Activated T-helper 1 cell treated with Interleukin-2 at 50 U/mL for 16 hours (primary cell): ENCODE data around the gene MAMDC2.
"Not testable (repeated sequence)": the region's sequence is repeated elsewhere in the genome, so short reads cannot be mapped to it uniquely, and the experiment has no call there.

Experiments
- DNase-seq: peaks from one replicate; pipeline ENCODE4 v3.0.0-alpha.2; 2020; ENCODE audit warnings: low read depth

The MAMDC2 gene

GRCh38 chr9:70038171-70038621 lies 5.5 kb upstream of the MAMDC2 start:
- not testable (repeated sequence) for DNase-seq

GRCh38 chr9:70040376-70040903 lies 3.2 kb upstream of the MAMDC2 start:
- no peak for DNase-seq

GRCh38 chr9:70042461-70043215 lies 1.0 kb upstream of the MAMDC2 start:
- no peak for DNase-seq

DNA sequence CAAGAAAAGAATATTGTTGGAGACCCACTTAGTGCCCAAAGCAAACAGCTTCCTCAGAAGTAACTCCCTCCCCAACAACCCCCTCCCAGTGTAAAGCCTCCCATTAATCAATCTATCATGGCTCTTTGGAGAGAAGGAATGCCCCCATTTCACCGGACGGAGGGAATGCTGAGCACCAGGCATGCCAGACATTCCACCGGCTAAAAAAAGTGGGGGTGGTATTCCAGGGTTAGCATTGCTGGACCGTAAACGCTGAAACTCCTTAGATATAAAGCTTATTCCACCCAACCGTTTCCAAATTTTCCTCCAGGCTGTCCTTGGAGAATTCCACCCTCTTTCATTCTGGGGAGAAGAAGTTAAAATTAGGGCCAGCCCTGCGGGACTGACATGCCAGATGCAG lies 363 bp upstream of the MAMDC2 start:
- no peak for DNase-seq

- no peak for DNase-seq
Measured at GRCh38 chr9:70044490-70045307, 1.1 kb downstream of the MAMDC2 start.

DNA sequence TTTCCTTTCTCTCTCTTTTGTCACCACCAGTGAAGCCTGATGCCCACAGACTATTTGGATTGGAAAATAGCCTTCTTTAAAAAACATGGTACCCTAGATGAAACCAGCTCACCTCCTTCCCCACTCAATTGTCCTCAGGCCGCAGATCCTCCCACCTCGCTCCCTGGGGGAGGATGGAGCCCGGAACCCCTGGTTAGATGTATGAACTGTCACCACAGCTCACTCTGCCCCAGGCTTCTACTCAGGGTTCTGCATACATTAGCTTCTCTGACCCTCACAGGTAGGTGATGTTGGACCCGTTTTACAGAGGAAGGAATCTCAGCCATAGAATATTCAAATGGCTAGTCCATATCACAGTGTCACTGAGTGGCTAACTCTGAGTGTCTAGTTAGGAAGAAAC lies 1.8 kb downstream of the MAMDC2 start:
- DNase-seq, result no peak

GRCh38 chr9:70046274-70047070 lies 2.8 kb downstream of the MAMDC2 start:
- DNase-seq, result no peak

- DNase-seq, result no peak
Measured at GRCh38 chr9:70049236-70049635, 5.6 kb downstream of the MAMDC2 start.

DNA sequence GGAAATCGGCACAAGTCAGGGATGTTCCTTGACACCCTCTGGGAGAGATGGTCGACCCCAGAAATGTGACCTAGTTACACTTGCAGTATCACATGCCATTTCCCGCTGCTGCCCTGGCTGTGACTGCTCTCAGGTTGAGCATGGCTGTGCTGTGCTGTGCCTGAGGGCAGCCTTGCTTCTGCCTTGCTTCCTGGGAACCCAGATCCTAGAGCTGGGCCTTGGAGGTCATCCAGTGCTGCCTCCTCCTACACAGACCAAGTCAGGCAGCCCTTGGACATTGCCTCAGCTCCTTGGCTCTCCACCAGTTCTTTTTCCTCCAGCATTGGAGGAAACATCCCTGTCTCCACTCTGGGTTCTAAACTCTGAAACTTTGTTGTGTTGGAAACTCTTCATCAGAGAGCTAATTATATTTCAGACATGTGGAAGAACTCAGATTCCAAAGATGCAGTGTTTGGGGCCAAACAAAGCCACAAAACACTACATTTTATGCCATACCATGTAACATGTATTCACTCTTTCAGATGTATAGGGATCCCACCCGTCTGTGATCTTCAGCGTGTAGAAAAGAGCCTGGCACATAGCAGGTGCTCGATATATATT lies 6.1 kb downstream of the MAMDC2 start:
- DNase-seq, result no peak

DNA sequence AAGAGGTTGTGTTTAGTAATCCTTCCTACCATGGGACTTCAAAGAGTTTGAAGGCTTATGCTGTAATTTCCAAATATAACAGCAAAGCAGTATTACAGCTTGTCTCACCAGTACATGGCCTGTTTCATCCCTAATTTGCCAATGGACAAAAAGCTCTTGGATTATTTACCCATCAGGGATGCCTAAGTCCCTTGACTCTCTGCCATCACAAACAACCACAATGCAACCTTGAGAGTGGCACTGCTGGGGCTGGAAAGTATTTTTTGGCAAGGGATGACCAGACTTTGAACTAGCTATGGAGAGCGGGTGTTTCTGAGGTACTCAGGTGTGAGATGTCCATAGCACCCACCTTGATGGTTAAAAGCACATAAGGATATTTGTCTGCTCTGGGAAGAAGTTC lies 9.1 kb downstream of the MAMDC2 start:
- no peak for DNase-seq

- DNase-seq, result no peak
Measured at GRCh38 chr9:70053864-70054263, 10.2 kb downstream of the MAMDC2 start.

GRCh38 chr9:70054521-70054920 lies 10.9 kb downstream of the MAMDC2 start:
- no peak for DNase-seq

- no peak for DNase-seq
Measured at GRCh38 chr9:70055406-70056210, 12.0 kb downstream of the MAMDC2 start.

- DNase-seq, result no peak
Measured at GRCh38 chr9:70056211-70056944, 12.7 kb downstream of the MAMDC2 start.

DNA sequence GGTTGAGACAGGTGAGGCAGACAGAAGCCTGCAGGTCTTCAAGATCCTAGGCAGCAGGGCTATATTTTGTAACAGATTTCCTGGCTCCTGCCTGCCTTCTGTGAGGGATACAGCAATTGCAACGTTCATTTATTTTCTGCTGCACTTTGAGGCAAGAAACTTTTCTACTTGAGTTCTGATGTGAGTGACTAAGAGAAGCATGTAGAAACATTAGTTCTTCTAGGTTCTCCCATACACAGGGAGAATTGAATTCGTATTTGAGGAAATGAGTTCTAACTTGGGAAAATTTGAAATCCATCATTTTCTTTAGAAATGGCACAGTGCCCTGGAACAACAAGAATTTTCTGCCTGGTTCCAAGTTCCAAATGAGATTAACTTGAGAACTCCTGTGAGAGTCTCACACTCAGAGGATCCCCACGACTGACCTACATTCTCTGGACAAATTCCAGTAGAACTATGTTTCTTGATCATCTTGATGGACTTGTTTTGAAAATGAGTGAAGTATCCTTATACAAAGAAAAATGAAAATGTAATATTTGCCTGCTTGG lies 15.0 kb downstream of the MAMDC2 start:
- no peak for DNase-seq

DNA sequence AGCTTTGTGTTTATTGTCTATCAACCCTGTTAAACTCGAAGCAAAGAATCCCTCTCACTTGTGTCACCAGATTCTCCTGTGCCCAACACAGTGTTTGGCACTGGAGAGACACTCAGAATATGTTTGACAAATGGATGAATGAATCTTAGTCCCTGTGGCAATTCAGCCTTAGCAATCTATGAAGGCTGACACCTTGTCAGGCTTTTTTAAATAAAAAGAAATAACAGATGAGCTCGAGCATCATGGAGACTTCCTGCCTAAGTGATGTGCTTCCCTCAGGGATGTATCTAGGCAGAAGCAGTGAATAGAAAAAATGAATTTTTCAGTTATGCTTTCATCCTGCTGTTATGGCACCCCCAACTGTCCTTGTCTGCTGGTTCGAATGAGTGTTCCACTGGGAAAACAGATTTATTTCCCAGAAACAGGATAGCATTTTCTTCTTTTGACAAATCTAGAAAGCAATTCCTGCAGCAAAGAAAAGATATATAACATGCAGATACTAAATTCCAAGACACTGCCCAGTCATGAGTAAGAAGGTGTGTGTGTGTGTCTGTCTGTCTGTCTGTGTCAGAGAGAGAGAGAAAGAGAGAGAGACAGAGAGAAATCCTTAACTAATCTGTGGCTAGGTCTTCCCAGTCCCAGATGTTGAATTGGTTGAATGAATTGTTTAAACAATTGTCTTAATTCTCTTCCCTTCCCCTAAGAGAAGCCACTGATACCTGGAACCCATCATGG lies 16.7 kb downstream of the MAMDC2 start:
- no peak for DNase-seq

- no peak for DNase-seq
Measured at GRCh38 chr9:70060883-70061507, 17.3 kb downstream of the MAMDC2 start.

GRCh38 chr9:70061776-70062175 lies 18.1 kb downstream of the MAMDC2 start:
- no peak for DNase-seq

DNA sequence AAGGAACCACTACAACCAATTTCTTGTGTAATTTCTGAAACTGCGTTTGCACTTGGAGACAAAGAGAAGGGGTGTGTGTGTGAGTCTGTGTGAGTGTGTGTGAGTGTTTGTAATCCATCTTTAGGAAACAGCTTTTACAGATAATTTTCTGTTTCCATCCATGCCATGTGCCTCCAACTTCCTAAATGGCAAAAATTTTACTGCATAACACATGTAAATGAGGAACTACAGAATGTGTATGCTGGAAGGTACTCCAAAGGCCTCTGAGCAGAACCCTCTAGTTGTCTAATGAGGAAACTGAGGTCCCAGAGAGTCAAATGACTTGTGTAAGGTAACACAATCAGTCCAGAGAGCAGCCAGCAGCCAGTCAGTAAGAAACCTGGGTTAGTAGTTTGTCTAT lies 20.8 kb downstream of the MAMDC2 start:
- no peak for DNase-seq
